K562 (cell line): ENCODE results near the gene FIBP. TPM values are rescaled to one million over a fixed set of nuclear protein-coding genes. Genes with fewer than 3 reads are reported as not detected.
A peak's percentile ranks its signal among the peaks of the same experiment; 100 is the strongest.

Experiments used
- E2F6 ChIP-seq, 2 experiments: IDR thresholded peaks; 2 replicates each; pipeline ENCODE4 v1.6.1; 2011; ENCODE audit warnings: borderline replicate concordance in 1 of 2, control low read depth in 1 of 2, low read depth in 1 of 2, low read length in 1 of 2, mild to moderate bottlenecking in 1 of 2, mixed read lengths in 1 of 2, moderate library complexity in 1 of 2; ENCODE audit not compliant: insufficient read depth in 1 of 2, insufficient read length in 1 of 2, poor library complexity in 1 of 2, severe bottlenecking in 1 of 2; ENCODE audit errors: extremely low read depth in 1 of 2
- FOXP4 ChIP-seq: sonication (generic); formaldehyde crosslinking; IDR thresholded peaks from 2 replicates; pipeline ENCODE4 v1.8.0; 2022; ENCODE audit warnings: mild to moderate bottlenecking, missing genetic modification reagents, borderline replicate concordance
- HNRNPUL1 ChIP-seq: fragments of 200-400 bp; formaldehyde crosslinking; IDR thresholded peaks from 2 replicates; pipeline ENCODE4 v1.6.1; 2017; ENCODE audit warnings: low read length
- JUN ChIP-seq, 2 experiments: sonication (generic) in 1 of 2; formaldehyde crosslinking in 1 of 2; IDR thresholded peaks; 2 replicates each; pipeline versions ENCODE4 v1.6.1 to v1.8.0; 2012 to 2022; ENCODE audit warnings: borderline replicate concordance in 2 of 2, mild to moderate bottlenecking in 2 of 2, improper control_type of control experiment in 1 of 2, low read depth in 1 of 2, low read length in 1 of 2, missing genetic modification reagents in 1 of 2
- PKNOX1 ChIP-seq: fragments of 450-650 bp; IDR thresholded peaks from 2 replicates; pipeline ENCODE4 v1.6.1; 2016
- POLR2B ChIP-seq: fragments of 450-650 bp; IDR thresholded peaks from 2 replicates; pipeline ENCODE4 v1.6.1; 2018; ENCODE audit warnings: low read depth; ENCODE audit not compliant: partially characterized antibody
- RBBP5 ChIP-seq: fragments of 200-600 bp; sonication (generic); IDR thresholded peaks from 2 replicates; pipeline ENCODE4 v1.6.1; 2012; ENCODE audit warnings: borderline replicate concordance, mild to moderate bottlenecking, low read length, control low read depth, inconsistent platforms; ENCODE audit not compliant: insufficient read depth, poor library complexity, severe bottlenecking
- TCF15 ChIP-seq: fragments of 250-450 bp; sonication (Bioruptor Pico); IDR thresholded peaks from 2 replicates; pipeline ENCODE4 v1.8.0; 2022; ENCODE audit warnings: moderate library complexity, mild to moderate bottlenecking, inconsistent platforms
- UBTF ChIP-seq, 2 experiments: IDR thresholded peaks; 2 replicates each; pipeline ENCODE4 v1.6.1; 2012; ENCODE audit warnings: improper control_type of control experiment in 2 of 2, low read depth in 2 of 2, low read length in 2 of 2, borderline replicate concordance in 1 of 2
- ZNF583 ChIP-seq: fragments of 250-450 bp; sonication (Bioruptor Pico); IDR thresholded peaks from 2 replicates; pipeline ENCODE4 v1.4.0; 2020
- polyA plus RNA-seq, 8 experiments: library from polyadenylated mRNA; depleted of rRNA in 4 of 8; stranded (reverse) in 5 of 8; unstranded in 3 of 8; fragments of >200 nt; fragmentation: Nextera tagmentation in 2 of 8; fragmentation: Illumina TruSeq in 1 of 8; extraction: Ambion mirVana in 2 of 8; extraction: Trizol in 1 of 8; gene quantifications; 2 replicates each; pipeline versions ENCODE4 v1.2.1 to v1.2.3, GENCODE V29; 2011 to 2014; ENCODE audit warnings: inconsistent platforms in 1 of 8, missing spikeins in 1 of 8
- total RNA-seq, 7 experiments: library from RNA; depleted of rRNA in 6 of 7; stranded (reverse); fragments of >200 nt in 6 of 7; fragmentation: Illumina TruSeq in 2 of 7; extraction: Trizol in 2 of 7; gene quantifications; 2 replicates each; pipeline versions ENCODE4 v1.2.1 to v1.2.3, GENCODE V29; 2011 to 2021; ENCODE audit warnings: low replicate concordance in 1 of 7

Gene FIBP
- total and polyA plus RNA-seq, 9 of the 15 experiments (the other 6 are each of a cell fraction or from before 2014, with no cell fraction given), result 41.2 to 79.2 (median 48.6) TPM

GRCh38 chr11:65890324-65891218, 2.3 kb upstream of the FIBP start, which contains the start of gene CCDC85B (continued):
- TF ChIP-seq JUN (IDR thresholded peaks at IDR 0.05; ENCODE audit: borderline replicate concordance, low read depth, low read length) (peak; percentile 33; the same call in 1 of the 2 replicates), JUN (CRISPR knock-in tag; IDR thresholded peaks at IDR 0.05; ENCODE audit: borderline replicate concordance) (no peak), E2F6 (IDR thresholded peaks at IDR 0.05; ENCODE audit: borderline replicate concordance in 1 of 2, extremely low read depth in 1 of 2, insufficient read depth in 1 of 2, insufficient read length in 1 of 2, low read depth in 1 of 2, low read length in 1 of 2, poor library complexity in 1 of 2, severe bottlenecking in 1 of 2) (peak; percentile 80 to 98), HNRNPUL1 (no peak), TCF15 (CRISPR knock-in tag) (no peak), UBTF (IDR thresholded peaks at IDR 0.05; ENCODE audit: borderline replicate concordance in 1 of 2, low read depth in 2 of 2, low read length in 2 of 2) (no peak), RBBP5 (peak; percentile 39), ZNF583 (CRISPR knock-in tag) (peak; percentile 57; the same call in 1 of the 2 replicates), FOXP4 (CRISPR knock-in tag) (no peak), POLR2B (peak; percentile 8), PKNOX1 (peak; percentile 59)
